Left lung (tissue), 10 donors: ENCODE measurements around the gene PSD4. TPM values are rescaled to one million over a fixed set of nuclear protein-coding genes. Genes with fewer than 3 reads are reported as not detected.

Experiments used
- ATAC-seq: fragments of 200-7000 bp; cut with Tn5 transposase; one replicate; pipeline ENCODE4 v1.9.1; 2020; ENCODE audit warnings: moderate library complexity
- DNase-seq, 4 donors: peaks; one replicate each; pipeline ENCODE4 v3.0.0-alpha.2; 2013 to 2020
- H3K27ac ChIP-seq, 2 donors: fragments of 200-600 bp; sonication (generic) in 1 of 2; one replicate each; pipeline versions ENCODE4 v1.5.0 to v1.8.0; 2020 to 2021
- H3K27me3 ChIP-seq, 2 donors: fragments of 200-600 bp; sonication (generic) in 1 of 2; one replicate each; pipeline versions ENCODE4 v1.5.0 to v1.8.0; 2020 to 2021
- H3K36me3 ChIP-seq, 2 donors: fragments of 200-600 bp; sonication (generic) in 1 of 2; one replicate each; pipeline versions ENCODE4 v1.5.0 to v1.8.0; 2020 to 2021
- H3K4me1 ChIP-seq, 2 donors: fragments of 200-600 bp; one replicate each; pipeline ENCODE4 v1.8.0; 2021
- H3K4me3 ChIP-seq, 2 donors: fragments of 200-600 bp; sonication (generic) in 1 of 2; one replicate each; pipeline versions ENCODE4 v1.5.0 to v1.8.0; 2020 to 2021; ENCODE audit warnings: mild to moderate bottlenecking in 1 of 2
- H3K9me3 ChIP-seq, 2 donors: fragments of 200-600 bp; sonication (generic) in 1 of 2; one replicate each; pipeline versions ENCODE4 v1.5.0 to v1.8.0; 2020 to 2021
- intact Hi-C, 2 donors: fragments of 100-400 bp; cut with DNase I; formaldehyde crosslinking; loops; one replicate each; pipeline versions ENCODE4 v1.11.2 to v1.14.2; 2022
- polyA plus RNA-seq, 6 donors: library from polyadenylated mRNA; unstranded; fragments of 120-200 nt; gene quantifications; one replicate each; pipeline ENCODE4 v1.2.1, GENCODE V29; 2013; ENCODE audit not compliant: insufficient read length in 6 of 6
- total RNA-seq, 2 donors: library from RNA; stranded (reverse); fragmentation: NEBNext Ultra II Directional; extraction: Animal tissue kit (Norgen Biotek cat#: 25700); gene quantifications; one replicate each; pipeline ENCODE4 v1.2.1, GENCODE V29; 2021
- TF ChIP-seq, protein P1 (sequence below), 2 donors: fragments of 200-600 bp; sonication (generic) in 1 of 2; IDR thresholded peaks; one replicate each; pipeline versions ENCODE4 v1.5.0 to v1.8.0; 2021; ENCODE audit warnings: antibody characterized with exemption in 2 of 2
- donor health status: DM: no; HTN: yes; CAD: no.
- donor health status: DM: no; HTN: no; CAD: no.

PSD4 gene
- total and polyA plus RNA-seq, 8 donors, result 15.3 to 50.2 (median 20.7) TPM

DNA sequence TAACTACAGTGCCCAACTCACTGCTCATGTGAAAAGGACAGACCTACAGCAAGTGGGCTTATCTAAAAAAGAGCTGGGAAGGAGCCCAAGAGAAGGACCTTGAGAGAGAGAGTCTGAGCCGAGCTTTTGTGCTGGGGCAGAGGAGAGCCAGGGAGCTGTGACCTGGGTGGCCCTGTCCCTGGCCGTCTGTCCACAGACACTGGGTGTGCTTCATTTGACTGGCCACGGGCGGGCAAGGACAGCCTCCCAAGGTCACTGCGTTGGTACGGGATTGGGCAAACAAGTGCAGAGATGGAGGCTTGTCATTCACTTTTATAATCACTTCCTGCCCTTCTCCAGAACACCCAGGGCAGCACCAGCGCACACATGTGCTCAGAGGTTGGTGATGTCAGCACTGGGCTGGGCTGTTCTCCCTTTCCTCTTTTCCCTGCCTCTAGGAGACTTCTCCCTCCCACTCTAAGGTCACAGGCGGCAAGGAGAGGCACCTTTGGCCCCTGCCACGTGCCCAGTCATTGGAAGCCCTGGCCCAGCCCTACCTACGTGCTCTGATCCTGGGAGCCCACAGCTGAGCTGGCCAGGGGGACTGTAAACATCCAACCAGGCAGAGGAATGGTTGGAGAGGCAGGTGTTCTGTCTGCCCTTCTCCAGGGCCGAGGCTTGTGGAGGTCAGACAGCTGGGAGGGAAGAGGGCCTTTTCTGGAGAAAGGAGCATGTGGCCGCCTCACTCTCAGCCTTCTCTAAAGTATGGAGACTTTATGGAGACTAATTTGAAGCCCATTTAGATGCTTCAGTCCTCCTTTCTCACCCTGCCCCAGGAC, 6.4 kb upstream of the PSD4 start:
- intact Hi-C loops, result no loop called here
- ATAC-seq, result peak; percentile 91
- no peaks in the 10 kb centered on the region for H3K9me3 ChIP-seq
- peaks cover 0 to 21% of the 10 kb centered on the region in 2 donors for H3K4me1 ChIP-seq
- H3K36me3 ChIP-seq, result no peaks in the 10 kb centered on the region
- DNase-seq, result peak in 2 of 4 donors; percentile 37 to 68
- TF ChIP-seq, protein P1, sequence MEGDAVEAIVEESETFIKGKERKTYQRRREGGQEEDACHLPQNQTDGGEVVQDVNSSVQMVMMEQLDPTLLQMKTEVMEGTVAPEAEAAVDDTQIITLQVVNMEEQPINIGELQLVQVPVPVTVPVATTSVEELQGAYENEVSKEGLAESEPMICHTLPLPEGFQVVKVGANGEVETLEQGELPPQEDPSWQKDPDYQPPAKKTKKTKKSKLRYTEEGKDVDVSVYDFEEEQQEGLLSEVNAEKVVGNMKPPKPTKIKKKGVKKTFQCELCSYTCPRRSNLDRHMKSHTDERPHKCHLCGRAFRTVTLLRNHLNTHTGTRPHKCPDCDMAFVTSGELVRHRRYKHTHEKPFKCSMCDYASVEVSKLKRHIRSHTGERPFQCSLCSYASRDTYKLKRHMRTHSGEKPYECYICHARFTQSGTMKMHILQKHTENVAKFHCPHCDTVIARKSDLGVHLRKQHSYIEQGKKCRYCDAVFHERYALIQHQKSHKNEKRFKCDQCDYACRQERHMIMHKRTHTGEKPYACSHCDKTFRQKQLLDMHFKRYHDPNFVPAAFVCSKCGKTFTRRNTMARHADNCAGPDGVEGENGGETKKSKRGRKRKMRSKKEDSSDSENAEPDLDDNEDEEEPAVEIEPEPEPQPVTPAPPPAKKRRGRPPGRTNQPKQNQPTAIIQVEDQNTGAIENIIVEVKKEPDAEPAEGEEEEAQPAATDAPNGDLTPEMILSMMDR (IDR thresholded peaks at IDR 0.05), result no peak
- no peaks in the 10 kb centered on the region for H3K27me3 ChIP-seq
- H3K4me3 ChIP-seq, result no peak overlapping the region
- peak overlapping the region in 1 of 2 donors; percentile 29 for H3K27ac ChIP-seq

DNA sequence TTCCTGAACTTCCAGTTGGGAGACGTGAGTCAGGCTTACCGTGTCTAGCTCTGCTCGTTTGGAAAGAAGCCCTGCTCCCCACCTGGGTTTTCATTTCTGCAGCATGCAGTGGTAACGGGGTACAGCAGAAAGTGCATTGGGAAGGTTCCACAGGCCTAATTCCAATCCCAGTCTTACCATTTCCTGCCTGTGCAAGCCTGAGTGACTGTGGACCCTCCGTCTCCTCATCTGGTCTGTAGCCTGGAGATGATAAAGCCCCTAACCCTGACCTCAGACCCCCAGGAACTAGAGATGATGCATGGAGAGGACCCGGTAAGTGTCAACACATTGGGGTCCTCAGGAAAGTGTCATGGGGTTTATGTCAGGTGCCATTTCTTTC, 5.8 kb upstream of the PSD4 start:
- no peak overlapping the region for H3K4me3 ChIP-seq
- TF ChIP-seq, protein P1 (IDR thresholded peaks at IDR 0.05), result no peak
- no peak overlapping the region for H3K27ac ChIP-seq
- H3K9me3 ChIP-seq, result no peaks in the 10 kb centered on the region
- peaks cover 0 to 22% of the 10 kb centered on the region in 2 donors for H3K4me1 ChIP-seq
- intact Hi-C loops, result no loop called here
- no peaks in the 10 kb centered on the region for H3K36me3 ChIP-seq
- no peaks in the 10 kb centered on the region for H3K27me3 ChIP-seq
- ATAC-seq (no peak), DNase-seq (no peak)

DNA sequence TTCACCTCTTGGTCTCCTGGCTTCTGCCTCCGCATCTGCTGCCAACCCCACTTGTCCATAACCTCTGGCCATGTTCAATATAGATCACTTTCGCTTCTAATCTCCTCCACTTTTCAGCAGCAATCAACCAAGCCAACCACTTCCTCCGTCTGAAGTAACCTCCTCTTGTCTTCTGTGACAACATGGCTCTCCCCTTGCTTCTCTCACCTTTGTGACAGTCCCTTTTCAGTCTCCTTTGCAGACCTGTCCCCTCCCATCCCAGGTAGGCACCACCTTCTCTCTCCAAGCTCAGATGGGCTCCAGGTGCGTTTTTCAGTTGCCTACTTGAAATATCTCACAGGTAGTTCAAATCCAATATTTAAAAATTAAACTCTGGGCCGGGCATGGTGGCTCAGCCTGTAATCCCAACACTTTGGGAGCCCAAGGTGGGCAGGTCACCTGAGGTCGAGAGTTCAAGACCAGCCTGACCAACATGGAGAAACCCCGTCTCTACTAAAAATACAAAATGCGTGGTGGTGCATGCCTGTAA, 4.7 kb upstream of the PSD4 start:
- H3K9me3 ChIP-seq, result no peaks in the 10 kb centered on the region
- H3K27me3 ChIP-seq, result no peaks in the 10 kb centered on the region
- ATAC-seq (no peak), DNase-seq (no peak)
- TF ChIP-seq, protein P1 (IDR thresholded peaks at IDR 0.05), result no peak
- peaks cover 0 to 30% of the 10 kb centered on the region in 2 donors for H3K4me1 ChIP-seq
- intact Hi-C loops, result no loop called here
- peak overlapping the region in 1 of 2 donors; percentile 47 for H3K27ac ChIP-seq
- no peaks in the 10 kb centered on the region for H3K36me3 ChIP-seq
- no peak overlapping the region for H3K4me3 ChIP-seq

DNA sequence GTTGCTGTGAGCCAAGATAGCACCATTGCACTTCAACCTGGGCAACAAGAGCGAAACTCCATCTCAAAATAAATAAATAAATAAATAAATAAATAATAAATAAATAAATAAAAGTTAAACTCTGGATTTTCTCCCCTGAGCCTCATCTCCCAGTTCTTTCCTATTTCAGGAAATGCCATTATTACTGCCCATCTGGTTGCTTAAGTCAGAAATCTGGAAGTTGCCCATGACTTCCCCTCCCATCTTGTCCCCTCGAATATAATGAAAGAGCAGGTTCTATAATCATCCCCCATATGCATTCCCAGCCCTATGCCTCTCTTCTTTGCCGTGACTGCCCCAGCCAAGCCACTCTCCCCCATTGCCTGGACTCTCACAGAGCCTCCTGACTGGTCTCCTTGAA, 4.2 kb upstream of the PSD4 start:
- Histone ChIP-seq H3K27ac (no peak overlapping the region), H3K4me3 (no peak overlapping the region), H3K27me3 (no peaks in the 10 kb centered on the region), H3K4me1 (peaks cover 0 to 30% of the 10 kb centered on the region in 2 donors), H3K9me3 (no peaks in the 10 kb centered on the region), H3K36me3 (no peaks in the 10 kb centered on the region)
- intact Hi-C loops, result no loop called here
- no peak for ATAC-seq
- TF ChIP-seq, protein P1 (IDR thresholded peaks at IDR 0.05), result no peak
- DNase-seq, result no peak

DNA sequence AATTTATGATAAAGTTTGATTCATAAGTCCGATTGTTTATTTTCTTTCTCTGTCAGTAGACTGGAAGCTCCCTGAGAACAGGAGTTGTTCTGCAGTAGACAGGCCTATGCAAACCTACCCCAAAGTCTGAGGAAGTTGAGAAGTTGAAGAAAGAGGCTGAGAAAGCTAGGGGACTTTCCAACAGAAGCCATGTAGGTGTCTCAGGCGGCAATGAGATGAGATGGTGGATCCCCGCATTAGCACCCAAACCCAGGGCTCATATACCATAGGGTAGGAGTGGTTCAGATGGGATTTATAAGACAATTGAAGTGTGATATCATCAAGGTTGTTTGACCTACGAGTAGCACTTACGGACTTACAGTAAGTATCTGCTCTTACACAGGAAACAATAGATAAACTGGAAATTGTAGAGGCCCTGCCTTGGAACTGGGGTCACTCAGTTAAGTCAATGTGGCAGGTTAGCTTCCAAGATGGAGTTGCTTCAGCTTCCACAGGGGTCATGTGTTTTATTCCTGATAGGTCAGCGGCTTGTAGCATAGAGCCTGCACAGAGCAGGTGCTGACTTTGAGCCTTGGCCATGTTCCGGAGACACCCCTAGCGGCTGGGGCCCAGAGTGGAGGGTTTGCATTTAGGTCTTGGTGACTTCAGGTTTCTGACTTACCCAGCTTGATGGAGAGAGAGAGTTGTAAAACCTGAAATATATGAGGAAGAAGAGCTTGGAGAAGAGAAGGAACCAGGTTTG, 2.3 kb upstream of the PSD4 start:
- Histone ChIP-seq H3K27me3 (no peaks in the 10 kb centered on the region), H3K4me1 (peaks cover 0 to 47% of the 10 kb centered on the region in 2 donors), H3K9me3 (no peaks in the 10 kb centered on the region), H3K36me3 (no peaks in the 10 kb centered on the region), H3K27ac (no peak overlapping the region), H3K4me3 (no peak overlapping the region)
- TF ChIP-seq, protein P1 (IDR thresholded peaks at IDR 0.05), result no peak
- DNase-seq, result peak in 1 of 4 donors; percentile 29
- no peak for ATAC-seq
- intact Hi-C loops, result no loop called here
